ENCODE data around the gene ANKRD27.
A peak's percentile ranks its signal among the peaks of the same experiment; 100 is the strongest.
"Not testable (repeated sequence)": the region's sequence is repeated elsewhere in the genome, so short reads cannot be mapped to it uniquely, and the experiment has no call there.

Gene ANKRD27

DNA sequence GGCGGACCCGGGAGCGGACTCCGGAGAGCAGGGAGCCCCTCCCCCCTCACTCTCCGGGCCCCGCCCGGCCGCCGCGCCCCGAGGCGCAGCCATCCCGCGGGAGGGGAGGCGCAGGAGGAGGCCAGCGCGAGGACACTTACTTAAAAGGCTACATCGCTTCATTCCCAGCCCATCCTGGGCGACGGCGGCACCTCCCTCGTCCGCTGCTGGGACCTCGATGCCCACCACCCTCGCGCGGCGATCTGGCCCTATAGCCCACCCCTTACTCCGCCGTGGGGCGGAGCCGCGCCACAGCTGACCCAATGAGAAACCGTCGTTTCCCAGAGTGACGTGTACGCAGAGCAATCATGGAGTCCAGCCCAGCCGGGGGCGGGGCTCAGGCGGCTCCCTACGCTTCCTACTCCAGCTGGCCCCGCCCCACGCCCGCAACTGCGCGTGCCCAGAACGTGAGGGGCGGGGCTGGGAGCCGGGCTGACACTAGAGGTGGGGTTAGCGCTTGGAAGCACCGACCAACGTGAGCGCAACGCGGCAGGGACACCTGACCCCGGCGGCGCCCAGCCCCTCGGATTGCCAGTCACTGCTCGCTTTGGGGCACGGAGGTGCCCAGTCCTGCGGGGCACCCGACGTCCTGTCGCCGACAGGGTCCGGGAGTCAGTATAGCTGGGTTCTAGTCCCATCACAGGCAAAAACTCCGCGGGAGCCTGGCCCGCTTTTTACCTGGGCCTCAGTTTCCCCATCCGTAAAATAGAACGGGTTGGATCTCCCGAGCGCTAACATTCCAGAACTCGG lies at the start of gene ANKRD27:
Gene ANKRD27 (minus strand): TSS at position 250 of the 789 bp plus-strand sequence. CDS start 16,165 bp downstream, outside the sequence.
- DNase-seq: peak; percentile 98

GRCh38 chr19:32720936-32721250 lies 45.9 kb upstream of the ANKRD27 start:
- DNase-seq: no peak

GRCh38 chr19:32720216-32720935 lies 45.4 kb upstream of the ANKRD27 start:
- no peak for DNase-seq

- no peak for DNase-seq
Observed at GRCh38 chr19:32719611-32720059, 44.7 kb upstream of the ANKRD27 start, which contains the start of gene TDRD12. Gene TDRD12 (plus strand): TSS chr19:32719767. CDS start chr19:32720073, 306 bp downstream.

DNA sequence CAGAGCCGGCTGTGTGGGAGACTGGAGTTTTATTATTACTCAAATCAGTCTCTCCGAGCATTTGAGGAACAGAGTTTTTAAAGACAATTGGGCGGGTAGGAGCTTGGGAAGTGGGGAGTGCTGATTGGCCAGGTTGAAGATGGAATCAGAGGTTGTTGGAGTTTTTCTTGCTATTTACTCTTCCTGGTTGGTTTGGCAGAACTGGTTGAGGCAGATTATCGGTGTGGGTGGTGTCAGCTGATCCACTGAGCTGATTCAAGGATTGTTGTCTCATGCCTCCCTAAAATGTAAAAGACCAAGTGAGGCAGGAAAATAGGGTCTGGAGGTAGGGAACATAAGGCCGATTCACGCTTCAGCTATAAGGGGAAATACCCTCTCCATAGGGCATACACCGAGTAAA lies 43.3 kb upstream of the ANKRD27 start:
- DNase-seq: no peak

- no peak for DNase-seq
Observed at GRCh38 chr19:32717496-32717895, 42.5 kb upstream of the ANKRD27 start.

DNA sequence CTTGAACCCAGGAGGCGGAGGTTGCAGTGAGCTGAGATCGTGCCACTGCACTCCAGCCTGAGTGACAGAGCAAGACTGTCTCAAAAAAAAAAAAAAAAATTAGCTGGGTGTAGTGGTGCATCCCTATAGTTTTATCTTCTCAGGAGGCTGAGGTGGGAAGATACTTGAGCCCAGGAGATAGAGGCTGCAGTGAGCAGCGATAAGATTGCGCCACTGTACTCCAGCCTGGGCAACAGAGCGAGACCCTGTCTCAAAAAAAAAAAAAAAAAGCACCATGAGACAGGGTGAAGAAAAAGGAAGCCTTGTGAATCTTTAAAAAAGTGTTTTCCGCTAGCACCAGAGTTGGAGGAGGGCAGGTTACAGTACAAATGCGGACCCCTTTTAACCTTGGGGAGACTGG lies 41.2 kb upstream of the ANKRD27 start:
- not testable (repeated sequence) for DNase-seq

DNA sequence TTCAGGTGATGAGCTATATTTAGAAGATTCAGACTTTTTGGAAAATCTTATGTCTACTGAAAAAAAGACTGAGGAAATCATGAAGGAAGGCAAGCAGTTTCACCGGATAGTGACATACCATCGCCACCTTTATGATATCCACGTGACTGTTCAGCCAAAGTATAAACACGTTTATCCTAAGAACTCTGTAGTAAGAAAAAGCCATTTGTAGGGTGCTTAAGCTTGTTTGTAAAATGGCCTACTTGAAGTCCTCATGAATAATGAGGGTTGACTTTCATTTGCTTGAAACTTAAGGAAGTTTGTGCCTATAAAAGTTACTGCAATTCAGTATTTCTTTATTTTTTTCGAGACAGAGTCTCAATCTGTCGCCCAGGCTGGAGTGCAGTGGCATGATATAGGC lies 36.8 kb upstream of the ANKRD27 start:
- no peak for DNase-seq

GRCh38 chr19:32709032-32709431 lies 34.1 kb upstream of the ANKRD27 start:
- DNase-seq: no peak

GRCh38 chr19:32708457-32708856 lies 33.5 kb upstream of the ANKRD27 start:
- no peak for DNase-seq

DNA sequence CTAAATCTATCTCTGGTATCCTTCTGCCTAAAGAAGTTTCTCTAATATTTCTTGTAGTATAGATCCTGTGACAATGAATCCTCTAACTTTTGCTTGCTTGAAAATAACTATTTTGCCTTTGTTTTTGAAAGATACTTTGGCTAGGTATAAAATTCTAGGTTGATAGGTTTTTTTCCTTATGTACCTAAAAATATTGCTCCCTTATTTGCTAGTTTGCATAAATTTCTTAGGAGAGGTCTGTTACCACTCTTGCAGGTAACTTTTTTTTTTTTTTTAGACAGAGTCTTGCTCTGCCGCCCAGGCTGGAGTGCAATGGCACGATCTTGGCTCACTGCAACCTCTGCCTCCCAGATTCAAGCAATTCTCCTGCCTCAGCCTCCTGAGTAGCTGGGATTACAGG lies 29.0 kb upstream of the ANKRD27 start:
- DNase-seq: not testable (repeated sequence)

- DNase-seq: no peak
Observed at GRCh38 chr19:32702010-32702409, 27.0 kb upstream of the ANKRD27 start.

- DNase-seq: not testable (repeated sequence)
Observed at GRCh38 chr19:32700129-32700528, 25.1 kb upstream of the ANKRD27 start.

- not testable (repeated sequence) for DNase-seq
Observed at GRCh38 chr19:32696771-32697170, 21.8 kb upstream of the ANKRD27 start.

DNA sequence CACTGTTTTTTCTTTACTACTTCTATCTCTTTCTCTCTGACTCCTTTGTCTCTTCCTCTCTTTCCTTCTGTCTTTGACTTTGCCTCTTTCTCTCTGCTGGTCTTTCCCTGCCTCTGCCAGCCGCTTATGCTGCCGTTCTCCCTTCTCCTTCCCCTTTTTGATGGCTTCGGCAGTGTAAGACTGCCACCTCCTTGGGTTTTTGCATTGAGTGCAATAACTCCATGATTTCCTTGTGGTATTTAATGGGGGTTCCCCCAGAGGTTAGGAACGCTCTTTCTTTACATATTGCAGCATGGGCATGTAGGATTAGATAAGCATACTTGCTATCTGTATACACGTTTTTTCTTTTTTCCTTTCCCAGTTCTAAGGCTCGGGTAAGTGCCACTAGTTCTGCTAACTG lies 20.5 kb upstream of the ANKRD27 start:
- not testable (repeated sequence) for DNase-seq

GRCh38 chr19:32694851-32695250 lies 19.9 kb upstream of the ANKRD27 start:
- DNase-seq: not testable (repeated sequence)

DNA sequence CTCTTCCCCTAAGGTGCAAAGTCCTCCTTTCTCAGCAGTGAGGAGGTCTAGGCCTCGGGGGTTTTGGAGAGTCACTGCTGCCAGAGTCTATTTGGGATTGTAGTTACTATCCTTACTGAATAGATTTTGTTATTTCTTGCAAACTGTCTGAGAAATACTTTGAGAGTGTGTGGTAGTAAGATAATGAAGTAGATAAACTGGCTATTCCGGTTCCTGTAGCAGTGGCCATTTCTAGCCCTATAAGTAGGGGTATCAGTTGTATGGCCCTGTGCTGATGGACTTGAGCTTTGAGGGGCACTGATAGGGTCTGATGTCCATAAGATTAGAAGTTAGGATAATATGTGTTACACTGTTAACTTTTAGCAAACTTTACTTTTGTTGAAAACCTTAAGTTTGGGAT lies 19.3 kb upstream of the ANKRD27 start:
- not testable (repeated sequence) for DNase-seq

GRCh38 chr19:32693151-32694108 lies 18.4 kb upstream of the ANKRD27 start:
- peak; percentile 17 for DNase-seq

GRCh38 chr19:32692727-32693061 lies 17.7 kb upstream of the ANKRD27 start:
- DNase-seq: no peak

DNA sequence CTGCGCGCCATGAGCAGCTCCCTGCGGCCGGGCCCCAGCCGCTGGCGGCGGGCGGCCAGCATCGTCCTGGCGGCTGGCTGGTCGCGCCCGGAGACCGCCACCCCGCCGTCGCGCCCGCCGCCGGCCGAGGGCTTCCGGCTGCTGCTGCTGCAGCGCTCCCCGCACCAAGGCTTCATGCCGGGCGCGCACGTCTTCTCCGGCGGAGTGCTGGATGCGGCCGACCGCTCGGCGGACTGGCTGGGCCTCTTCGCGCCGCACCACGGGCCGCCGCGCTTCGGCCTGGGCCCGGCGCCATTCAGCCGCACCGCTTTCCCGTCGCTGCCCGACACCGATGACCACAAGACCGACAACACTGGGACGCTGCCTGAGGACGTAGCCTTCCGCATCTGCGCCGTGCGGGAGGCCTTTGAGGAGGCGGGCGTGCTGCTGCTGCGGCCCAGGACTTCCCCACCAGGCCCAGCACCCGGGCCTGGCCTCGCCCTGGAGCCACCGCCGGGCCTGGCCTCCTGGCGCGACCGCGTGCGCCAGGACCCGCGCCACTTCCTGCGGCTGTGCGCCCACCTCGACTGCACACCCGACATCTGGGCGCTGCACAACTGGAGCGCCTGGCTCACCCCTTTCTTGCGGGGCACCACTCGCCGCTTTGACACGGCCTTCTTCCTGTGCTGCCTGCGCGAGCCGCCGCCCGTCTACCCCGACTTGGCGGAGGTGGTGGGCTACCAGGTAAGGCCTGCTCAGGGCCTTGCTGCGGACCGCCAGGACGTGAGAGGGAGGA lies 17.2 kb upstream of the ANKRD27 start:
- peak; percentile 62 for DNase-seq

DNA sequence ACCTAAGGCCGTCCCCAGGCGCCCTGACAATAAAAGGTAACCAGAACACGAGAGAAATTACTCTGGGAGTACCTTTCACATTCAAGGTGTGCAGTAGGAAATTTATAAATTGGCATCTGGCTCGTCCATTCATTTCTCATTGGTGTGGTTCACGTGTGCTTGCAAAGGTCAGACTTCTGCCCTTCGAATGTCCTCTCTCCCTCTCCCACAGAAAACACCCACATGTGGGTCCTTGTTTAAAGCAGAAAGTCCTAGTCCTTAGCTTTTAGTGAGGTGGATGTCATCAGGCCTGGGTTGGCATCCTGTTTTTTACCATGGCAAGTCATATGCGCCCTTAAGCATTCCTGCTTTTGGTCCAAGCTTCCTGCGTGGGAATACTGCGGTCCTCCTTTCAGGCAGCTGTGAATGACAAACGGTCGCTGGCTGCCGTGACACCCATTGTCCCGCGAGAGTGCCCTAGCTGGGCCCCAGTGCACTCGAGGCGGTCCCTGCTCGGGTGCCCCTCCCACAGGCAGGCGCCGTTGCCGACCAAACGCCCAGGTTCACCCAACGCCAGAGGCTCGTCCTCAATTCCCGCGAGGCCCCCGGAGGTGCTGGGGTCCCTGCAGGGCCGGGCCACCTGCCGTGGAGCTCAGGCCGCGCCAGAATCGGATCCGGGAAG lies 16.4 kb upstream of the ANKRD27 start, which contains the start of gene NUDT19:
Gene NUDT19 (plus strand): TSS at position 531 of the 661 bp plus-strand sequence. CDS start 140 bp downstream, outside the sequence.
- DNase-seq: peak; percentile 89

All from EL (cell line).